ENCODE measurements around the gene ITPA. TPM values are rescaled to one million over a fixed set of nuclear protein-coding genes. Genes with fewer than 3 reads are reported as not detected.

Gene ITPA
- total and polyA plus RNA-seq, 2 experiments from 2014 or later, result 57.5 to 81.7 TPM

GRCh38 chr20:3189561-3190131 lies 19.7 kb upstream of the ITPA start (continued):
- no peak for TF ChIP-seq ZNF462 (CRISPR knock-in tag; IDR thresholded peaks at IDR 0.05)

GRCh38 chr20:3190681-3191111 lies 18.6 kb upstream of the ITPA start:
- no peak overlapping the region for H3K4me2 ChIP-seq
- H2AFZ ChIP-seq, result no peak overlapping the region
- Mint-ChIP-seq H3K27ac (no peak overlapping the region), H3K27me3 (ENCODE audit: insufficient read depth, low read depth, poor library complexity) (peaks cover 12% of the 10 kb centered on the region), H3K36me3 (ENCODE audit: low read depth) (peaks cover 52% of the 10 kb centered on the region), H3K4me1 (peaks cover 11% of the 10 kb centered on the region), H3K4me3 (no peak overlapping the region), H3K9me3 (no peaks in the 10 kb centered on the region)
- no peaks in the 10 kb centered on the region for H3K9me2 ChIP-seq (ENCODE audit: insufficient read depth)
- H4K20me1 ChIP-seq (replicated peaks; ENCODE audit: insufficient read depth), result no peaks in the 10 kb centered on the region; the same call in 1 of the 2 replicates
- no peaks in the 10 kb centered on the region for H3K27me3 ChIP-seq (ENCODE audit: insufficient read depth)
- H3K36me3 ChIP-seq (ENCODE audit: insufficient read depth), result peaks cover 8% of the 10 kb centered on the region; the same call in 1 of the 2 replicates
- no peaks in the 10 kb centered on the region for H3K79me2 ChIP-seq (replicated peaks; ENCODE audit: insufficient read depth)
- H3F3A ChIP-seq (replicated peaks; ENCODE audit: low read depth), result no peaks in the 10 kb centered on the region
- TF ChIP-seq NANOG (IDR thresholded peaks at IDR 0.05; ENCODE audit: borderline replicate concordance), result no peak
- no peak for TF ChIP-seq ZNF331 (CRISPR knock-in tag; IDR thresholded peaks at IDR 0.05; ENCODE audit: low read depth)
- peak in 1 of 2 experiments; percentile 30; a peak in 1 of 4 replicates for TF ChIP-seq CTCF (conservative IDR thresholded peaks at IDR 0.05; ENCODE audit: low read depth in 2 of 2)
- TF ChIP-seq ZNF462 (CRISPR knock-in tag; IDR thresholded peaks at IDR 0.05), result no peak
- H3K4me3 ChIP-seq, result no peak overlapping the region
- H3K27ac ChIP-seq (ENCODE audit: low read depth), result no peak overlapping the region
- no peaks in the 10 kb centered on the region for H3K4me1 ChIP-seq (ENCODE audit: insufficient read depth)
- peak; percentile 22 for DNase-seq (ENCODE audit: low spot score)
- peak; percentile 38 for ATAC-seq

Measured in GM23338 (cell line).